Myocyte (in vitro differentiated cells): ENCODE results near the gene ARL13A. TPM values are rescaled to one million over a fixed set of nuclear protein-coding genes. Genes with fewer than 3 reads are reported as not detected.
"Not testable (repeated sequence)": the region's sequence is repeated elsewhere in the genome, so short reads cannot be mapped to it uniquely, and the experiment has no call there.

Source experiments
- DNase-seq: peaks from one replicate; pipeline ENCODE4 v3.0.0-alpha.2; 2012; ENCODE audit warnings: low read depth
- polyA plus RNA-seq: library from polyadenylated mRNA; unstranded; fragments of >200 nt; gene quantifications from one replicate; pipeline ENCODE4 v1.2.1, GENCODE V29; 2012; ENCODE audit warnings: missing spikeins
- total RNA-seq: library from RNA; depleted of rRNA; stranded (reverse); fragments of >200 nt; gene quantifications from 2 replicates; pipeline ENCODE4 v1.2.3, GENCODE V29; 2014

ARL13A gene
- not detected in 2 replicates for total RNA-seq
- polyA plus RNA-seq = 0.19 TPM

DNA sequence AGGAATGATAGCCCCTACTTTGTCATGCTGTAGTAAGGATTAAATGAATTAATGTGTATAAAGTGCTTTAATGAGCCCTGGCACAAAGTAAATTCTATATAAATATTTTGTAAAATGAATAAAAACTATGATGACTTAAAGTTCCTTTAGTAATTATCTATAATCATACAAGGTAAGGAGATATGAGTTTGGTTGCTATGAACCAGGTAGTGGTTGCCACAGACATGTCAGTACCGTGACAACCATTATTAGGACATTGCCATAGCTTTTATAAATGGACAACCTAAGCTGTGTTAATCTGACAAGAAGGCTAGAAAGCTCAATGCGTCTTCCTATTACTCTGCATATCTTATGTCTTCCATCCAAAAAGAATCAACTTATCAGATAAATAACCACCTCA lies at the start of gene ARL13A:
Gene ARL13A, plus strand, starts transcription at position 301 of the 400 bp plus-strand sequence. CDS start 3,982 bp downstream, outside the sequence.
- no peak for DNase-seq

DNA sequence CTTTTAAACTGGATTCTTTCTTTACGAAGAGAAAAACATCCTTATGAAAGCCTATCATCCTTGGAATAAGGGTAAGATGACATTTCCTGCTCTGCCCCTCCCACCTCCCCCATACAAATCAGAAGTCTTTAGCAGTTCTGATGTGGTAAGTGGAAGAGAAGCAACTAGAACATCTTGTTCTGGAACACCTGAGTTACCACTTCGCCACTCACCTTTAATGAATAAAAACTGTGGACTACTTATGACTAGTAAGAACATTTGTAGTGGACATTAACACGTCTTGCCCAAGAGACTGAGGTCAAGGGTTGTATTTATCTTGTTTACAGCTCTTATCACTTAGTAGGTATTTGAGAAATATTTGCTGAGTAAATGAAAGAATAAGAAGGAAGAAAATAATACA lies 45.1 kb upstream of the ARL13A start:
- DNase-seq = no peak

DNA sequence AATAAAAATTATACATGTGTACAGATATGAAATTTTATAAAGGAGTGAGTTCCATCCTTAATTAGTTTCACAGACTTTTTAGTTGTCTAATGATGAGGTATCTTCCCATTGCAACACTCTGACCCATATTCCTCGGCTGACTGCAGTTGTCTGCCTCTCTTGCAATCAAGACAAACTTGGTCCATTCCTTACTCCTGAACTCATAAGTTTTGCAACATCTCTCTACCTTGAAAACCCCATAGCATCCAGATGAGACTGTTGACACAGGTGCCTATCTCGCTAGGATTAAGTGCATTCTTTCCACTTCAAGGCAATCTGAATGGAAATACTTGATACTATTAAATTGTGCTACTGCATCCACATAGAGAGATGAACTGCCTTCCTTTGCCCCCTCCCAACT lies 43.1 kb upstream of the ARL13A start:
- DNase-seq = no peak

DNA sequence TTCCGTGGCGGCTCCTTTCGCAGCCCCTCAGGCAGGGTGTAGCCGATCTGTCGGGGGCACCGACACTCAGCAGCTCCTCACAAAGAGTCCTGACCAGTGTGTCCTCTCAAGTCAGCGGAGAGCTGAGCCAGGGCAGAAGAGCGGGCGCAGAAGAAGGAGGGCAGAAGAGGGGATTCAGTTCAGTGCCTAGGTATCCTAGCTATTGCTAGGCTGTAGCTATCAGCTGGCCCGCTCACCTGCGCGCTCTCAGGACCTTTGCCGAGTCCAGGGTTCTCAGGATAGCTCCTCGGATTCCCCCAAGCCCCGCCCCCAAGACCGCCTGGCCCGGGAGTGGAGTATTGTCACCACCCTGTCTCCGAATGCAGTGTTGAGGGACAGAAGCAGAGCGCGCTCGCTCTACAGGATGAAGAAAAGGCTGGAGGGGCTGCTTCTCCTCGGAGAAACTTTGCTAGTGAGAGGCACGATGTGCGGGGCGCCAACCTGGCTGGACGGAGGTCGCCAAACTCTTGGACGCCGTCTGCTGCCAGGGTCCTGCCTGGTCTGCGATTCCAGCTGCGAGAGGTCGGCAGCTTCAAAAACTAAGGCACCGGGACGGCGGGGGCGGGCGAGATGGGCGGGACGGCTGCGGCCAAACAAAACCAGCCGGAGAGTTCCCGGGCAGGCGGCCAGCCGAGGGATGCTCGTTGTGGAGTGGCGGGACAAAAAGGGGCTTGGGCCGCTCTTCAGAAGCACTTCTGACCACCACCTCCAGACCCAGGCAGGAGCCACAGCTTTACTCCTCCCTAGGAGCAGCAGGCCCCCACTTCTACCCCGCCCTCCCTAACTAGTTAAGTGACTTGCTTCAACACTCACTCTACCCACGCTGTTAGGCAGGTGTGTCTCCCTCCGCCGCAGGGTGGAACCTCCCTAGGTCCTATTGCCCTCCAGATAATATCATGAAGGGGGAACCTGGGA lies 40.6 kb upstream of the ARL13A start, which contains the start of gene XKRX:
Gene XKRX, minus strand, starts transcription at position 258 of the 954 bp plus-strand sequence. CDS start 613 bp downstream, outside the sequence.
- DNase-seq = peak; percentile 34

DNA sequence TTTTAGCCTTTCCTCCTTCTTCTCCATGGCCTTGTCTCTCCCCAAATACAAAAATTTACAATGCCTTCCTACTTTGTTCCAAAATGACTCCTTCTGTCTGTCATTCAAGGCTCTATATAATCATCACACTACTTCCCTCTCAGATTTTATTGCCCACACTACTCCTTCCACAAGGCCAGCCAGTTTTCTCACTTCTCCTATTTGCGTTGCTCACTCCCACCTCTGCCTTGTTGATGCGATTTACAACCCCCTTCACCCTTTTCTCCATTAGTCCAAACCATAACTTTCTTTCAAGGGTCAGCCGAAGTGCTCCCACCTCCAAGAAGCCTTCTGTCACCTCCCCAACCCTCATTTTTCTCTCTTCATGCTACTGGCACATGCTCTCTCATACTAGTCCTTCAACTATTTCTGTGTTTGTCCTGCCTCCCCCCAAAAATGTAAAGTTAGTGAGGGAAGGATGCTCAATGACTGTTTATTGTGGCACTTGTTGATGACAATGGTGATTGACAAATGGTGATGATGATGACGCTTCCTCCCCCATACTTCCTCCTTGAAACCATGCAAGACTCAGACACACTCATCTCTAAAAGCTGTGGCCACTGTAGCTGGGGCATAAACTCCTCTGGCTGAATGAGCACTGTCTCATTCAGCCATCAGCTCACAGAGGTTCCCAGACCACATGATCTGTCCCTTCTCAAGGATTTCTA lies 38.1 kb upstream of the ARL13A start:
- no peak for DNase-seq

DNA sequence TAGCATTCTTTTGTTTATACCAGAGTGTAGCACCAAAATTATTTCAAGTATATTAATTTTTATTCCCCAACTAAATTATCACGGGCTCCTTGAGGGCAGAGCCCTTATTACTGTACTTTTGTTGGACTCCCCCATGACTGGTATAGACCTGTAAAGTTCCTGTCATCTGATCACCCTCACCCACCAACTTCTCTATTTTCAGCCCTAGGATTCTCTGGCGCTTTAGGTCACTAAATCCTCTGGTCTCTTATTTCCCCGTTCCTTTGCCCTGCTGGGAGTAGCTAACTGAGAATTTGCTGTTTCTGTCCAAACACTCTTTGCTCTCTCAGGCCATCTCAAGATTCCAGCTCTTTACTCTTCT lies 37.6 kb upstream of the ARL13A start:
- DNase-seq = no peak

DNA sequence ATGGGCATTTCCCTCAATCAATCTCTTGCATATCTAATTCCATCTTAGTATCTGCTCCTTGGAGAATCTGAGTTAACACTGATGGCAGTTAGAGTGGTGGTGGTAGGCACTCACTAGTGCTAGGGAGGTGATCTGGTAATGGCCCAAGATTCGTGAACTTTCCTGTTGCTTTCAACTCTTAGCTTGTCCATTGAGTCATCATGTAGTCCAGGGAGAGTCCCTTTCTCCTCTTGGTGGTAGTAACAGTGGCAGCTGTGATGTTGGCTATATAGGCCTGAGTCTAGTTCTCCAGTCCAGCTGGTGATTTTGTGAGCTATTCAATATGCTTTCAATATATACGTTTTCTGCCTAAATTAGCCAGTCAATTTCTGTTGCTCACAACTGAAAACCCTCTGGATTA lies 33.7 kb upstream of the ARL13A start:
- no peak for DNase-seq

DNA sequence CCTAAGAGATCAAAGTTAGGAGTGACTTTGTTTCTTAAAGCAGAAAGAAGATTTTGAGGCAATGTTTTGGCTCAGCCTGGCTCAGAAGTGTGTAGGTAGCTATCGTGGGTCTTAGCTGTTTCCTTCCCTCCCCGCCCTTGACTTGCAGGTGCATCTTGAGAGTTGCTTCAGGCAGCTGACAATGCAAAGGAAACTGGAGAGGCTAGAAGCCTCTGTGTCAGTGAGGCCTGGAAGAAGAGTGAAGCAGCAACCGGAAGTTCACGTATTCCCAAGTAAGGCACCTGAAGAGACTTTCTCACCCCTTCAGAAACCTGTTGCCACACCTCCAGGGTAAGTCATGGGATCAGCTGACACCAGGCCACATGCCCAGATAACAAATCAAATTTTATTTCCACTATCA lies 30.2 kb upstream of the ARL13A start:
- DNase-seq = no peak

DNA sequence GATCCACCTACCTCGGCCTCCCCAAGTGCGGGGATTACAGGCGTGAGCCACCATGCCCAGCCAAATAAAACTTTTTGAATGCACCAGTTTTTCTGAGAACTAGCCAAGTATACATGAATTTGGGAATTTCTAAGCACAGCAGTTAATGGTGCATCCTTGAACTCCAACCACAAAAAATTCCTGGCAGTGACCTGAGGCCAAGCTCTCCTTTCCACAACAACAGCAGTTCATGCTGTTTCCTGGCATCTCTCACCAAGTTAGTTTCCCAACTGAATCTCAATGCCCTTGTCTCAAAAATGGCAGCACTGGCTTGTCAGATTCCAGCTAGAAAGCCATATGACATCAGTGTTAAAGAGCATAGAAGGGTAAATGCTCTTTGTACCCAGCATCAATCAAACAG lies 24.9 kb upstream of the ARL13A start:
- DNase-seq = peak; percentile 6

DNA sequence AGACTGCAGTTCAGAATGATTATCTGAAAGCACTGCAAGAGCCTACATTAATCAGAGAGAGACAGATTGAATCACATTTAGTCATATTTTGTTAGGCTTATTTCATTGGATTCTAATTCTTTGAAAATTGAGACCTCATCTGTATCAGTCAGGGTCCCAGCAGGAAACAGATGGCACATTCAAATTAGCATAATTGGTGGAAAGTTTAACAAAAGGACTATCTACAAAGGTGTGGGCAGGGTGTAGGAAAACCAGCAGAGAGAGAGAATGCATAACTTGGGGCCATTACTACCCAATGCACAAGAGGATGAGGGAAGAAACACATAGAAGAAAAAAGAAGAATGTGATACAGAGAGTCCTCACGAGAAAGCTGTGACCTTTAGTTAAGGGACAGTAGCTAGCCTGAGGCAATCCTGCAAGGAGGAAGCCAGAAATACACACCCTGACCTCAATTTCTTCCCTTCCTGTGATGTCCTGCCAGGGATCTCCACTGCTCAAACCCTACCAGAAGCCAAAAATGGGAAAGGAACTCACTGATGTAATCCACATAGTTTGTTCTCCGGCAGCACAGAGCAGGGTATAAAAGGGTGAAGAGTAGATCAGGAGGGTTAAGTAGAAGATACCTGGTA lies 23.1 kb upstream of the ARL13A start:
- DNase-seq = no peak

DNA sequence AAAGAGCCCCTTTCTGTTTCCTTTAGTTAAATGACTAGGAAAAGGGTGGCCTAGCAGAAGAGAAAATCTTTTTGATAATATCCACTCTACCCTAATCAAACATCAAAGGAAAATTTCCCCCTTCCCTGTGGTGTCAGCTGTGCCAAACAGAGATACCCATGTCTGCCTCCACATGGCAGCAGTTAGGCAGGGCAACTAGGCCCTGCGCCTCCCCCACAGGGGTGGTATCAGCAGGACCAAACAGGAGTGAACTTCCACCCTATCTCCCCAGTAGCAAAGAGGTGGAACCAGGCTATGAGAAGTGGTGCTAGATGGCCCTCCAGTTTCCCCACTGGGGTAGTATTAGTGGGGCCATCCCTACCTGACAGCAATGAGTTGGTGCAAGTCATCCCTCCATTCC lies 21.0 kb upstream of the ARL13A start:
- DNase-seq = no peak

DNA sequence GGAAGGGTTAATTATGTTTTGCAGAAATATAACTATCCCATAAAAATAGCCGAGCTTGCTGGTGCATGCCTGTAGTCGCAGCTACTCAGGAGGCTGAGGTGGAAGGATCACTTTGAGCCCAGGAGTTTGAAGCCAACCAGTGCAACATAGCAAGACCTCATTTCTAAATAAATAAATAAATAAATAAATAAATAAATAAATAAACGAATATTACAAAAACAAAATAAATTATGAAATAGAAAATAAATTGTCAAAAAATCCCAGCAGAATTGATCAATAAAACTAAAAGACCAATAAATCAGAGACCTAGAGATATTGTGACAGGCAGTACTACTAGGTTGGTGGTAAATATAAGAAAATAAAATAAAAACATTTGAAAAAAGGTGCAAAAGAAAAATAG lies 6.7 kb upstream of the ARL13A start:
- no peak for DNase-seq

DNA sequence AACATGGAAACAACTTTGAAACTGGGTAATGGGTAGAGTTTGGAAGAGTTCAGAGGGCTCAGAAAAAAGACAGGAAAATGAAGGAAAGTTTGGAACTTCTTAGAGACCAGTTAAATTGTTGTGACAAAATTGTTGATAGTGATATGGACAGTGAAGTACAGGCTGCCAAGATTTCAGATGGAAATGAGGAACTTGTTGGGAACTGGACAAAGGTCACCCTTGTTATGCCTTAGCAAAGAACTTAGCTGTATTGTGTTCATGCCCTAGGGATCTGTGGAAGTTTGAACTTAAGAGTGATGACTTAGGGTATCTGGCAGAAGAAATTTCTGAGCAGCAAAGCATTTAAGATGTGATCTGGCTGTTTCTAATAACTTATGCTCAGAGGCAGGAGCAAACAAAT lies 5.1 kb upstream of the ARL13A start:
- DNase-seq = no peak

DNA sequence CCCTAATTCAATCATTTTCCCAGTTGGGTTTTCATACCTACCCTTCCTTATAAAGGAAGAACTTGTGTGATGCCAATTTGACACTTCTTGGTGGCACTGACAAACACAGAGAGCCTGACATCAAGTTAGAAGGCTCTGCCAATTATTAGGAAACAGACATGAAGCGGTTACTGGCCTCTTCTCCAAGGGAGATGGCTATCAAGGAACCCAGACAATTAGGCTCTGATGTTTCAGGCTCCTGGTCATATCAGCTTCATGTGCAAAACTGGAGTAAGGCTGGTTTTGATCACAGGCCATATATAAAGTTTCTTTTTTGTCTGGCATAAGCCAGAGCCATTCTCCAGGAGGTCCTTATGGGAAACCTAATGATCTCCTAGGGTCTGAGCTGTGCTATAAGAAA lies 428 bp downstream of the ARL13A start:
- DNase-seq = no peak

DNA sequence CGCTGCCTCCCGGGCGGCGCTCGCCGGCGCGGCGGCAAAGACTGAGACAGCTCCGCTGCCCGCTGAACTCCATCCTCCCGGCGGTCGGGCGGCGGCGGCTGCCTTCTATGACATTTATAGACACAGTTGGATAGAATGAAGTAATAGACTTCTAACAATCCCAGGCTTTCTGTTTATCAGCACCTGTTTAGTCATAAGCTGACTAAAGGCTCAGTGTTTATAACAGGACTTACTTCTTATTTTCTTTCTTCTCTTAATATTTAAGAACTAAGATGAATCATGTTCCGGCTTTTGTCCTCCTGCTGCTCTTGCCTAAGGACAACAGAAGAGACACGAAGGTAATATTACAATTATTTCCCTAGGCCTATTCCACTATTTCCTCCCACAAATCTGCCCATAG lies 3.9 kb downstream of the ARL13A start:
- DNase-seq = no peak

DNA sequence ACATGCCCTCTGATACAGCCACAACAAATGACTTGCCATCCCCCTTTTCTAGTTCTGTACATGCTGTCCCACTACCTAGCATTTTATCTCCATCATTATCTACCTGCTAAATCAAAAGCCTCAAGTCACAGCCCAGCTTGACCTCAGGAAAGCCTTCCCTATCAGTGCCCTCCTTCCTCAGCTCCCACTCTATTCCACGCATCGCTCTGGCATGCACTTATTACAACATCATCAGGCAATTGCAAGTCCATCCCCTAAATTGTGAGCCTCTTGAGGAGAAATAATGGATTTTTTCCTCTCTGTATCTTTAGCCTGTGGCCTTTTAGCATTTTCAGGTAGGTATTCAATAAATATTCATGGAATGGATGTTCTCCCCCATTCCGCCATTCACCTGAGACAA lies 5.7 kb downstream of the ARL13A start:
- no peak for DNase-seq

DNA sequence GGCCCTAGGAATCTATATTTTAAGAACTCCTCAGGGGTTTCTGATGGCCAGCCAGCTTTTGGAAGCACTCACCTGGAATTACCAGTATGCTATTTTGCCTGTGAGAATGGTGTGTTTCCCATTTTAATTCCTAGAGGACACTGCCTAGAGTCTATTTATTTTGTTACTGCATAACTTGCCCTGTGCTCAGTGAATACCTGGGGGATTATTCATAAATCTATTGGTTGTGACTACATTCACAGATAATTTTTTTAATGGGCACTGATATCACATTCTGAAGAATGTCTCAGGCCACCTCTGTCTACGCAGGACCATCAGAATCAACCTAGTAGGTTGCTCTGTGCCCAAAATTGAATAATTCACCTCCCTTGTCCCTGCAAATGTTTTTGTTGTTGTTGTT lies 6.7 kb downstream of the ARL13A start:
- no peak for DNase-seq

DNA sequence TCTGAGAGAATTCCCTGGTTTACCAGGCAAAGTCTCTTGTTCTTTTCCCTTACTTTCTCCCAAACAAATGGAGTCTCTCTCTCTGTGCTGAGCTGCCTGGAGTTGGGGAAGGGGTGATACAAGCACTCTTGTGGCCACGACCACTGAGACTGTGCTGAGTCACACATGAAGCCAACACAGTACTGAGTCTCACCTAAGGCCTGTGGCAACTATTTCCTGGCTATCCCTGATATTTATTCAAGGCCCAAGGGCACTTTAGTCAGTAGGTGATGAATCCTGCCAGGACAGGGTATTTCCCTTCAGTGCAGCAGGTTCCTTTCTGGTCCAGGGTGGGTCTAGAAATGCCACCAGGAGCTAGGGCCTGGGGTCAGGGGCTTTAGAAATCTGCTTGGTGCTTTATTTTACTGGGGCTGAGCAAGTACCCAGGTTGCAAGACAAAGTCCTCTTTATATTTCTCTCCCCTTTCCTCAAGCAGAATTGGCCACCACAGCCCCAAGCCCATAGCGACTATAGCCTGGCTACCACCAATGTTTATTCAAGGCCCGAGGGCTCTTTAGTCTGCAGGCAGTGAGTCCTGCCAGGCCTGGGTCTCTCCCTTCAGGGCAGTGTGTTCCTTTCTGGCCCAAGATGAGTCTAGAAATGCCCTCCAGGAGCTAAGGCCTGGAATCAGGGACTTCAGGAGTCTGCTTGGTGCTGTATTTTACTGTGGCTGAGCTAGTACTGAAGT lies 10.5 kb downstream of the ARL13A start:
- DNase-seq = no peak

DNA sequence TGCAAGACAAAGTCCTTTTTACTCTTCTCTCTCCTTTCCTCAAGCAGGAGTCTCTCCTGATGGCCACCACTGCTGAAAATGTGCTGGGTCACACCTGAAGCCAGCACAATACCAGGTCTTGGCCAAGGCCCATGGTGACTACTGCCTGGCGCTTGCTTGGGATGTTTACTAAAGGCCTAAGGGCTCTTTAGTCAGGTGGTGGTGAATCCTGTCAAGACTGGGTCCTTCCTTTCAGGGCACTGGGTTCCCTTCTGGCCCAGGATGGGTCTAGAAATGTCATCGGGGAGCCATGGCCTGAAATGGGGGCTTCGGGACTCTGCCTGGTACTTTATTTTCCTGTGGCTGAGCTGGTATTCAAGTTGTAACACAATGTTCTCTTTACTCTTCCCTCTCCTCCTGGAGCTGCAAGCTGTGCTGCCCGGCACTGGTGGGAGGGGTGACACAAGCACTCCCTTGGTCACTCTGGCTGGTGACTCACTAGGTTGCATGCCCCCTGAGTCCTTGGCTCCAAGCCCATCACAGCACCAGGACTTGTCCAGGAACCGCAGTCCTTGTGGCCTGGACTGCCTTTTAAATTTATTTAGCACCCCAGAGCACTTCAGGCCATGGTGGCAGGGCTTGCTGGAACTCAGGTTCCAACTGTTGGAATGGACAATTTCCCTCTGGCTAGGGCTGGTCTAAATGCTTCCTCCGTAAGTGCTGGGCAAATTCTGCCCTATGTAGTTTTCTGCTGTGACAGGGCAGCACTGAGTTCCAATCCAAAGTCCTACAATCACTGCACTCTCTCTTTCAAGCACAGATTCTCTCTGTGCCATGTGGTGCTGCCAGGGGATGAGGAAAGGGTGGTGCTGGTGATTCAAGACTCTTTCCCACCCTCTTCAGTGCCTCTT lies 11.3 kb downstream of the ARL13A start:
- DNase-seq = peak; percentile 91

DNA sequence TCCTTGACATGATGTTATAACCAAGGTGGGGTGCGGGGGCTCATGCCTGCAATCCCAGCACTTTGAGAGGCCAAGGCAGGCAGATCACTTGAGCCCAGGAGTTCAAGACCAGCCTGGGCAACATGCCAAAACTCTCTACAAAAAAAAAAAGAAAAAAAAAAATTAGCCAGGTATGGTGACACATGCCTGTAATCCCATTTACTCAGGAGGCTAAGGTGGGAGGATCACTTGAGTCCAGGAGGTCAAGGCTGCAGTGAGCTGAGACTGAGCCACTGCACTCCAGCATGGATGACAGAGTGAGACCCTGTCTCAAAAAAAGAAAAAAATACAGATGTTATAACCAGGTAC lies 12.0 kb downstream of the ARL13A start:
- not testable (repeated sequence) for DNase-seq
